GM18502 (cell line): Measurements from ENCODE around the gene OTOP1.
"Not testable (repeated sequence)": the region's sequence is repeated elsewhere in the genome, so short reads cannot be mapped to it uniquely, and the experiment has no call there.

ENCODE experiments used
- ATAC-seq: cut with Tn5 transposase; IDR thresholded peaks from one replicate; pipeline ENCODE4 v1.9.1; 2021; ENCODE audit warnings: mild to moderate bottlenecking; ENCODE audit not compliant: unreplicated experiment, poor library complexity

Gene OTOP1

GRCh38 chr4:4226606-4227438 is at the start of gene OTOP1:
OTOP1 (minus strand) TSS chr4:4226929; CDS start chr4:4226864, 65 bp downstream.
- no peak for ATAC-seq

- no peak for ATAC-seq
Observed at GRCh38 chr4:4274226-4274625, 47.5 kb upstream of the OTOP1 start.

- no peak for ATAC-seq
Observed at GRCh38 chr4:4271912-4272311, 45.2 kb upstream of the OTOP1 start.

- no peak for ATAC-seq
Observed at GRCh38 chr4:4270529-4270928, 43.8 kb upstream of the OTOP1 start.

- no peak for ATAC-seq
Observed at GRCh38 chr4:4269856-4270255, 43.1 kb upstream of the OTOP1 start.

- no peak for ATAC-seq
Observed at GRCh38 chr4:4269331-4269731, 42.6 kb upstream of the OTOP1 start.

- ATAC-seq: no peak
Observed at GRCh38 chr4:4268776-4269175, 42.0 kb upstream of the OTOP1 start.

- ATAC-seq: no peak
Observed at GRCh38 chr4:4267981-4268380, 41.3 kb upstream of the OTOP1 start.

- ATAC-seq: no peak
Observed at GRCh38 chr4:4260185-4260751, 33.5 kb upstream of the OTOP1 start.

- no peak for ATAC-seq
Observed at GRCh38 chr4:4259484-4260100, 32.9 kb upstream of the OTOP1 start.

GRCh38 chr4:4257705-4258104 is 31.0 kb upstream of the OTOP1 start:
- ATAC-seq: not testable (repeated sequence)

GRCh38 chr4:4256799-4257198 is 30.1 kb upstream of the OTOP1 start:
- no peak for ATAC-seq

GRCh38 chr4:4254666-4255065 is 27.9 kb upstream of the OTOP1 start:
- ATAC-seq: no peak

- ATAC-seq: no peak
Observed at GRCh38 chr4:4254199-4254598, 27.5 kb upstream of the OTOP1 start.

- ATAC-seq: no peak
Observed at GRCh38 chr4:4249866-4250265, 23.1 kb upstream of the OTOP1 start.

GRCh38 chr4:4249342-4249741 is 22.6 kb upstream of the OTOP1 start:
- ATAC-seq: not testable (repeated sequence)

GRCh38 chr4:4248885-4249203 is 22.1 kb upstream of the OTOP1 start:
- no peak for ATAC-seq

GRCh38 chr4:4248029-4248884 is 21.5 kb upstream of the OTOP1 start, which contains the start of gene TMEM128:
TMEM128 (minus strand) TSS chr4:4248223; CDS start chr4:4248202, 21 bp downstream.
- ATAC-seq: peak; percentile 98

GRCh38 chr4:4247696-4248028 is 20.9 kb upstream of the OTOP1 start:
- peak; percentile 2 for ATAC-seq

GRCh38 chr4:4245172-4245571 is 18.4 kb upstream of the OTOP1 start:
- ATAC-seq: no peak

GRCh38 chr4:4239551-4239950 is 12.8 kb upstream of the OTOP1 start:
- not testable (repeated sequence) for ATAC-seq
